Measurements from ENCODE around the gene ZBTB16. TPM values are rescaled to one million over a fixed set of nuclear protein-coding genes. Genes with fewer than 3 reads are reported as not detected.

ZBTB16 gene
- total RNA-seq, 3 donors from 2014 or later: 236 to 358 (median 271) TPM

GRCh38 chr11:114148013-114148382 lies 88.5 kb downstream of the ZBTB16 start:
- TF ChIP-seq POLR2AphosphoS5 (IDR thresholded peaks at IDR 0.05) (no peak), CTCF (IDR thresholded peaks at IDR 0.05) (no peak), POLR2A (IDR thresholded peaks at IDR 0.05) (no peak)
- Histone ChIP-seq H3K36me3 (no peaks in the 10 kb centered on the region), H3K27ac (peak overlapping the region; percentile 58 to 84), H3K4me3 (peak overlapping the region in 1 of 3 donors; percentile 10), H3K27me3 (no peaks in the 10 kb centered on the region), H3K9me3 (no peaks in the 10 kb centered on the region), H3K4me1 (peaks cover 8 to 49% of the 10 kb centered on the region in 2 donors)
- intact Hi-C loops (cut with DNase I; ENCODE audit: low total_unique reads): no loop called here
- no peak for DNase-seq (ENCODE audit: low spot score in 2 of 2)

DNA sequence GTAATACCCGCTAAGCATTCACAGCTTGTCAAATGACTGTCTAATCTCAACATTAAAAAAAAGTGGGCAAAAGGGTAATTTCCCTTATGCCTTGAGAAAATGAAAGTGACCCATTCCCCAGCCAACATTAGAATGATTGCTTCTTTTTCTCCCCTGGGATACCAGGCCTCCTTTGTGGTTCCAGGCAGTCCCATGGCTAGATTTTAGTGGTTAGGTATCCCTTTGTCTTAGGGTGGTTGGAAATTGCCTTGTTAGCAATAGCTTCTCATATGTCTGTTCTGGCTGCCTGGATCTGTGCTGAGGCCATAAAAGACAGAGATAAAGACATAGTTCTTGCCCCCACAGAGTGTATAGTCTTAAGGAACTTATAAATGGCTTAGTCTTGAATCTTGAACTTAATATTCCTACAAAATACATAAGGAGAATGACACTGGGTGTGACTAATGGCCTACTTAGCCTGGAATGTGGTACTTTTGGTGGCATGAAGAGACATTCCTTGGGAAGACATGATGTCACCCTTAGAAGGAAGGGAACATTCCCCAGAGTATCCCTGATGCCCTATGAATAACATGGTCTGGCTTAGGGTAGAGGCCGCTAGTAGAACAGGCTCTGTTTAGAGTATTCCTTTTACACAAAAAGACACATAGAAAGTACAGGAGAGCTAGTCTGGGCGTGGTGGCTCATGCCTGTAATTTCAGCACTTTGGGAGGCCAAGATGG lies 90.3 kb downstream of the ZBTB16 start:
- no peak for TF ChIP-seq POLR2A (IDR thresholded peaks at IDR 0.05)
- no peak for TF ChIP-seq POLR2AphosphoS5 (IDR thresholded peaks at IDR 0.05)
- TF ChIP-seq CTCF (IDR thresholded peaks at IDR 0.05): no peak
- H3K27ac ChIP-seq: peak overlapping the region; percentile 96 to 98
- H3K9me3 ChIP-seq: no peaks in the 10 kb centered on the region
- H3K27me3 ChIP-seq: no peaks in the 10 kb centered on the region
- H3K36me3 ChIP-seq: no peaks in the 10 kb centered on the region
- peaks cover 9 to 48% of the 10 kb centered on the region in 2 donors for H3K4me1 ChIP-seq
- intact Hi-C loops (cut with DNase I; ENCODE audit: low total_unique reads): no loop called here
- H3K4me3 ChIP-seq: no peak overlapping the region
- no peak for DNase-seq (ENCODE audit: low spot score in 2 of 2)

- Histone ChIP-seq H3K27ac (peak overlapping the region; percentile 96 to 98), H3K4me3 (no peak overlapping the region), H3K36me3 (no peaks in the 10 kb centered on the region), H3K27me3 (no peaks in the 10 kb centered on the region), H3K4me1 (peaks cover 14 to 55% of the 10 kb centered on the region in 2 donors), H3K9me3 (no peaks in the 10 kb centered on the region)
- intact Hi-C loops (cut with DNase I; ENCODE audit: low total_unique reads): no loop called here
- no peak for TF ChIP-seq POLR2A (IDR thresholded peaks at IDR 0.05)
- no peak for TF ChIP-seq POLR2AphosphoS5 (IDR thresholded peaks at IDR 0.05)
- no peak for TF ChIP-seq CTCF (IDR thresholded peaks at IDR 0.05)
- DNase-seq (ENCODE audit: low spot score in 2 of 2): no peak
Observed at GRCh38 chr11:114150671-114151070, 91.2 kb downstream of the ZBTB16 start.

- Histone ChIP-seq H3K27me3 (no peaks in the 10 kb centered on the region), H3K27ac (peak overlapping the region; percentile 96 to 98), H3K9me3 (no peaks in the 10 kb centered on the region), H3K4me1 (peaks cover 19 to 63% of the 10 kb centered on the region in 2 donors), H3K36me3 (no peaks in the 10 kb centered on the region), H3K4me3 (no peak overlapping the region)
- intact Hi-C loops (cut with DNase I; ENCODE audit: low total_unique reads): no loop called here
- no peak for TF ChIP-seq POLR2A (IDR thresholded peaks at IDR 0.05)
- TF ChIP-seq CTCF (IDR thresholded peaks at IDR 0.05): no peak
- TF ChIP-seq POLR2AphosphoS5 (IDR thresholded peaks at IDR 0.05): no peak
- no peak for DNase-seq (ENCODE audit: low spot score in 2 of 2)
Observed at GRCh38 chr11:114151631-114152030, 92.1 kb downstream of the ZBTB16 start.

DNA sequence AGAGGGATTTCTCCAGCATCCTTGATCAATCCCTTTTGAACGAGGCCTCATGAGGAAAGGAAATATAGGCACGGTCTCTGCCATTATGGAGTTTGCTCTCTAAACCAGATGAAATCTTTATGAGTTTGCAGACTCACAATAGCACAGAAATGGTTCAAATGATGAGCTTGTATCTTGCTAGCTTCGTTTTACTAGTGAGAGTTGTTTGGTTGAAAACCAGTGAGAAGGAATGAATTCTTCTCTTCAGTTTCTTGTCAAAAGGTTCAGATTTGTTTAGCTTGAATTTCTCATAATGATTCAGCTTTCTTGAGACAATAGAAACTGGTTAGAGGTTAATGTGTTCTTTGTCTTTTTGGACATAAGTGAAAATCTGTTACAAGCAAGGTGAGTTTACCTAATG lies 92.7 kb downstream of the ZBTB16 start:
- peaks cover 22 to 68% of the 10 kb centered on the region in 2 donors for H3K4me1 ChIP-seq

More for the DNA sequence above, 92.7 kb downstream of the ZBTB16 start:
- intact Hi-C loops (cut with DNase I; ENCODE audit: low total_unique reads): no loop called here
- TF ChIP-seq CTCF (IDR thresholded peaks at IDR 0.05): no peak
- TF ChIP-seq POLR2AphosphoS5 (IDR thresholded peaks at IDR 0.05): no peak
- TF ChIP-seq POLR2A (IDR thresholded peaks at IDR 0.05): no peak
- Histone ChIP-seq H3K27ac (peak overlapping the region; percentile 96 to 98), H3K36me3 (no peaks in the 10 kb centered on the region), H3K9me3 (no peaks in the 10 kb centered on the region), H3K4me3 (no peak overlapping the region), H3K27me3 (no peaks in the 10 kb centered on the region)
- no peak for DNase-seq (ENCODE audit: low spot score in 2 of 2)
